IMR-90 (cell line): ENCODE measurements around the gene GREB1L.

Source experiments
- BHLHE40 ChIP-seq: fragments of 150-350 bp; IDR thresholded peaks from 2 replicates; pipeline ENCODE4 v1.6.1; 2016; ENCODE audit warnings: mild to moderate bottlenecking, low read depth, low read length
- CHD1 ChIP-seq: IDR thresholded peaks from 2 replicates; pipeline ENCODE4 v1.6.1; 2012; ENCODE audit warnings: low read depth, low read length, improper control_type of control experiment
- CTCF ChIP-seq: conservative IDR thresholded peaks from 2 replicates; pipeline ENCODE4 v1.5.1; 2012; ENCODE audit warnings: mild to moderate bottlenecking, low read depth, low read length, improper control_type of control experiment
- MAFK ChIP-seq: IDR thresholded peaks from 2 replicates; pipeline ENCODE4 v1.6.1; 2012; ENCODE audit warnings: low read depth, low read length, improper control_type of control experiment
- POLR2A ChIP-seq: IDR thresholded peaks from 2 replicates; pipeline ENCODE4 v1.6.1; 2012; ENCODE audit warnings: mild to moderate bottlenecking, low read depth, low read length
- RFX5 ChIP-seq: IDR thresholded peaks from 2 replicates; pipeline ENCODE4 v1.8.0; 2012; ENCODE audit warnings: low read depth, mild to moderate bottlenecking, low read length, moderate library complexity
- SMC3 ChIP-seq: fragments of 150-350 bp; IDR thresholded peaks from 2 replicates; pipeline ENCODE4 v1.6.1; 2016; ENCODE audit warnings: low read depth, mild to moderate bottlenecking, antibody characterized with exemption, low read length, moderate library complexity
- USF2 ChIP-seq: fragments of 150-350 bp; IDR thresholded peaks from 2 replicates; pipeline ENCODE4 v1.6.1; 2017; ENCODE audit warnings: mild to moderate bottlenecking, antibody characterized with exemption, low read length, low read depth

GRCh38 chr18:21456428-21457178 lies 214.6 kb downstream of the GREB1L start:
- no peak for TF ChIP-seq CTCF
- TF ChIP-seq POLR2A: no peak
- TF ChIP-seq RFX5: no peak
- no peak for TF ChIP-seq USF2
- TF ChIP-seq BHLHE40: no peak
- no peak for TF ChIP-seq CHD1
- TF ChIP-seq MAFK: no peak
- no peak for TF ChIP-seq SMC3
